SKM-1 (cell line): ENCODE results near the gene CPT1C.

Source experiments
- DNase-seq: peaks from one replicate; lab custom pipeline; 2025; ENCODE audit not compliant: unreplicated experiment; lab: John Stamatoyannopoulos, UW

Gene CPT1C

GRCh38 chr19:49755956-49756355 lies 65.0 kb downstream of the CPT1C start:
- DNase-seq = no peak

- no peak for DNase-seq
Measured at GRCh38 chr19:49758292-49758691, 67.4 kb downstream of the CPT1C start.

DNA sequence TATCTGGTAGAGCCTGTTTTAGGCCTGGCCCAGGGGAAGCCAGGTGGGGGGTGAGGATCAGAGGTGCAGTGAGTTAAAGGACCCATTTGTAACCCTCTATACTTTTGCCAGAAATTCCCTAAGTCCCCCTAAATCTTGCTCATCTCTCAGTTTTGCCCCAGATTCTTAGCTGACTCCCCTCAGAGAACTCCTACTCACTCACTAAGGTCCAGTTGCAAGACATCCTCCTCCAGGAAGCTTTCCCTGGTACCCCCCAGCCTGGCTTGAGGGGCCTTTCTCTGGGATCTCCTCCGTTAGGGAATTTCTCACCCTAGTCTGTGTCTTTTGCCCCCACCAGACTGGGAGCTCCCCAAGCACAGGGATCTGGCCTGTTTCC lies 70.3 kb downstream of the CPT1C start:
- DNase-seq = no peak

GRCh38 chr19:49761625-49762311 lies 70.9 kb downstream of the CPT1C start:
- DNase-seq = no peak

GRCh38 chr19:49763230-49763629 lies 72.3 kb downstream of the CPT1C start, which contains the start of gene TSKS:
Gene TSKS, minus strand, starts transcription at chr19:49763306. Its CDS starts 59 bp downstream, at chr19:49763247.
- no peak for DNase-seq
